ENCODE measurements around the gene HMOX1.

DNA sequence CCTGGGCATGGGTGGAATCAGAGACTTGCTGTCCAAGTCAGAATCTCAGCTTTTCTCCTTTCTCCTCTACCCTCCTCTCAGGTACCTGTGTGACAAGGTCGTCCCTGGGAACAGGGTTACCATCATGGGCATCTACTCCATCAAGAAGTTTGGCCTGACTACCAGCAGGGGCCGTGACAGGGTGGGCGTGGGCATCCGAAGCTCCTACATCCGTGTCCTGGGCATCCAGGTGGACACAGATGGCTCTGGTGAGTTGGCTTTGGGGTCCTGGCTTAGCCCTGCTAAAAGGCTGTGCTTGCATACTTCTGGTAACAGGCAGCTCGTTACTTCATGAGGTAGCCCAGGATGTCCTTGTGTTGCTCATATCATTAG, 29.8 kb downstream of the HMOX1 start:
- TF ChIP-seq RAD21 (IDR thresholded peaks at IDR 0.05) (no peak), RXRA (IDR thresholded peaks at IDR 0.05) (no peak)
- TF ChIP-seq, protein P1, sequence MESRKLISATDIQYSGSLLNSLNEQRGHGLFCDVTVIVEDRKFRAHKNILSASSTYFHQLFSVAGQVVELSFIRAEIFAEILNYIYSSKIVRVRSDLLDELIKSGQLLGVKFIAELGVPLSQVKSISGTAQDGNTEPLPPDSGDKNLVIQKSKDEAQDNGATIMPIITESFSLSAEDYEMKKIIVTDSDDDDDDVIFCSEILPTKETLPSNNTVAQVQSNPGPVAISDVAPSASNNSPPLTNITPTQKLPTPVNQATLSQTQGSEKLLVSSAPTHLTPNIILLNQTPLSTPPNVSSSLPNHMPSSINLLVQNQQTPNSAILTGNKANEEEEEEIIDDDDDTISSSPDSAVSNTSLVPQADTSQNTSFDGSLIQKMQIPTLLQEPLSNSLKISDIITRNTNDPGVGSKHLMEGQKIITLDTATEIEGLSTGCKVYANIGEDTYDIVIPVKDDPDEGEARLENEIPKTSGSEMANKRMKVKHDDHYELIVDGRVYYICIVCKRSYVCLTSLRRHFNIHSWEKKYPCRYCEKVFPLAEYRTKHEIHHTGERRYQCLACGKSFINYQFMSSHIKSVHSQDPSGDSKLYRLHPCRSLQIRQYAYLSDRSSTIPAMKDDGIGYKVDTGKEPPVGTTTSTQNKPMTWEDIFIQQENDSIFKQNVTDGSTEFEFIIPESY (IDR thresholded peaks at IDR 0.05) = no peak
- TF ChIP-seq, protein P2, sequence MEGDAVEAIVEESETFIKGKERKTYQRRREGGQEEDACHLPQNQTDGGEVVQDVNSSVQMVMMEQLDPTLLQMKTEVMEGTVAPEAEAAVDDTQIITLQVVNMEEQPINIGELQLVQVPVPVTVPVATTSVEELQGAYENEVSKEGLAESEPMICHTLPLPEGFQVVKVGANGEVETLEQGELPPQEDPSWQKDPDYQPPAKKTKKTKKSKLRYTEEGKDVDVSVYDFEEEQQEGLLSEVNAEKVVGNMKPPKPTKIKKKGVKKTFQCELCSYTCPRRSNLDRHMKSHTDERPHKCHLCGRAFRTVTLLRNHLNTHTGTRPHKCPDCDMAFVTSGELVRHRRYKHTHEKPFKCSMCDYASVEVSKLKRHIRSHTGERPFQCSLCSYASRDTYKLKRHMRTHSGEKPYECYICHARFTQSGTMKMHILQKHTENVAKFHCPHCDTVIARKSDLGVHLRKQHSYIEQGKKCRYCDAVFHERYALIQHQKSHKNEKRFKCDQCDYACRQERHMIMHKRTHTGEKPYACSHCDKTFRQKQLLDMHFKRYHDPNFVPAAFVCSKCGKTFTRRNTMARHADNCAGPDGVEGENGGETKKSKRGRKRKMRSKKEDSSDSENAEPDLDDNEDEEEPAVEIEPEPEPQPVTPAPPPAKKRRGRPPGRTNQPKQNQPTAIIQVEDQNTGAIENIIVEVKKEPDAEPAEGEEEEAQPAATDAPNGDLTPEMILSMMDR (IDR thresholded peaks at IDR 0.05; ENCODE audit: low read depth, low read length, missing input control) = no peak
